ENCODE results near the gene SNTB2. TPM values are rescaled to one million over a fixed set of nuclear protein-coding genes. Genes with fewer than 3 reads are reported as not detected.

SNTB2 gene
- total and polyA plus RNA-seq, 9 of the 15 experiments (the other 6 are each of a cell fraction or from before 2014, with no cell fraction given) = 1.2 to 13.7 (median 5.7) TPM

DNA sequence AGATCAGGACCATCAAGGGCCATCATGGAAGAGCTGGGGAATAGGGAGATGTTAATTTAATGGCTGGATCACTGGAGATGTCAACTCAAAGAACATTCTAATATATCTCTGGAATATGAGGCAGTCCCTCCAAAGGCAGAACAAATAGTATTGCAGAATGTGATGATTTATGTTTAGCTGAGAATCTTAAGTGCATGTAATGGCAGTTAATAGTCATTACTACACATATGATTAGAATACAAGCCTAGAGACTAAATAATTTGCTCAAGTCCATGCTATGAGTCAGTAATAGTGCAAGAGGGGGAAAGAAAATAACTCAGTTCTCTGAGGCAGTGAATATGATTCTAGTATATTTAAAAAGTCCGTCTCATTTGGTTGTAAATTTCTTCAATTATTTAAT is 32.3 kb downstream of the SNTB2 start:
- ChIA-PET POLR2A (interaction anchor here (2.5 kb wide), 1 partner anchor 11 kb away, joined by 5 read pairs; no protein-coding TSS in a partner anchor), CTCF (ENCODE audit: low intra/inter-chr PET ratio) (no interaction called here)
- intact Hi-C loops (cut with micrococcal nuclease) = no loop called here
- H3K4me1 ChIP-seq (replicated peaks in 1 of 2; ENCODE audit: control insufficient read depth in 2 of 2, insufficient read depth in 2 of 2, low read length in 2 of 2) = peaks cover 9 to 10% of the 10 kb centered on the region in 2 experiments; a peak in 4 of 5 replicates
- in situ Hi-C loops (cut with MboI) = no loop called here
- no peaks in the 10 kb centered on the region for H3K79me2 ChIP-seq (ENCODE audit: control insufficient read depth, insufficient read depth, low read length)
- no peak overlapping the region for H3K4me3 ChIP-seq
- WGBS (ENCODE audit: insufficient coverage, low coverage, missing lambda C conversion rate) = 94% methylated on average over 1 of the region's 1 CpG
- FAIRE-seq (no peak), ATAC-seq (no peak), DNase-seq (ENCODE audit: extremely low read depth in 1 of 4, low spot score in 3 of 4) (no peak)
- peaks cover 3% of the 10 kb centered on the region; the same call in 1 of the 2 replicates for H4K20me1 ChIP-seq (replicated peaks; ENCODE audit: control insufficient read depth, insufficient read depth, low read length)
- H3K9ac ChIP-seq (ENCODE audit: insufficient read depth in 1 of 2, low read depth in 2 of 2, low read length in 2 of 2) = no peak overlapping the region
- H3K36me3 ChIP-seq (ENCODE audit: control insufficient read depth, insufficient read depth, low read length) = no peaks in the 10 kb centered on the region
- no peaks in the 10 kb centered on the region for H3K27me3 ChIP-seq (ENCODE audit: control insufficient read depth in 2 of 2, insufficient read depth in 2 of 2, low read length in 2 of 2)
- BruUV-seq (replicated peaks) = no TSS peak
- TF ChIP-seq, protein P1, sequence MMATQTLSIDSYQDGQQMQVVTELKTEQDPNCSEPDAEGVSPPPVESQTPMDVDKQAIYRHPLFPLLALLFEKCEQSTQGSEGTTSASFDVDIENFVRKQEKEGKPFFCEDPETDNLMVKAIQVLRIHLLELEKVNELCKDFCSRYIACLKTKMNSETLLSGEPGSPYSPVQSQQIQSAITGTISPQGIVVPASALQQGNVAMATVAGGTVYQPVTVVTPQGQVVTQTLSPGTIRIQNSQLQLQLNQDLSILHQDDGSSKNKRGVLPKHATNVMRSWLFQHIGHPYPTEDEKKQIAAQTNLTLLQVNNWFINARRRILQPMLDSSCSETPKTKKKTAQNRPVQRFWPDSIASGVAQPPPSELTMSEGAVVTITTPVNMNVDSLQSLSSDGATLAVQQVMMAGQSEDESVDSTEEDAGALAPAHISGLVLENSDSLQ (IDR thresholded peaks at IDR 0.05) = 0 out of 2 replicates have a peak, but pooled peaks have one; percentile 20
- TF ChIP-seq BRD4 (IDR thresholded peaks at IDR 0.05) = no peak
- TF ChIP-seq MECOM (CRISPR knock-in tag; IDR thresholded peaks at IDR 0.05) = no peak
- no peak for TF ChIP-seq ZNF609 (CRISPR knock-in tag; IDR thresholded peaks at IDR 0.05; ENCODE audit: borderline replicate concordance)
- no peak for TF ChIP-seq KDM4B (IDR thresholded peaks at IDR 0.05; ENCODE audit: borderline replicate concordance in 2 of 2, low read depth in 1 of 2)
- no peak for TF ChIP-seq SMAD2 (IDR thresholded peaks at IDR 0.05; ENCODE audit: low read depth, low read length)
- no peak for TF ChIP-seq NKRF (IDR thresholded peaks at IDR 0.05; ENCODE audit: borderline replicate concordance)
- TF ChIP-seq GATAD2B (IDR thresholded peaks at IDR 0.05; ENCODE audit: borderline replicate concordance) = no peak
- TF ChIP-seq ZNF449 (CRISPR knock-in tag; IDR thresholded peaks at IDR 0.05) = no peak
- no peak overlapping the region for H3K27ac ChIP-seq (ENCODE audit: extremely low read depth, low read depth, low read length)
- H3K9me3 ChIP-seq (replicated peaks; ENCODE audit: control insufficient read depth, insufficient read depth, low read depth, low read length) = no peaks in the 10 kb centered on the region
- H3K4me2 ChIP-seq (ENCODE audit: insufficient read depth, low read length) = no peak overlapping the region
- H2AFZ ChIP-seq (ENCODE audit: low read depth, low read length) = no peak overlapping the region
- H3K9me1 ChIP-seq (ENCODE audit: control insufficient read depth, insufficient read depth, low read length) = no peaks in the 10 kb centered on the region

Measured in K562 (cell line).